PFSK-1 (cell line): Measurements from ENCODE around the gene MLST8.

Source experiments
- FOXP2 ChIP-seq: optimal IDR thresholded peaks from 2 replicates; pipeline ENCODE3; 2011; ENCODE audit warnings: borderline replicate concordance, control low read depth, inconsistent platforms; ENCODE audit not compliant: insufficient read depth; ENCODE audit errors: extremely low read length, extremely low read depth
- POLR2AphosphoS5 ChIP-seq: IDR thresholded peaks from 2 replicates; pipeline ENCODE4 v1.6.1; 2012; ENCODE audit warnings: low read depth, mild to moderate bottlenecking, control low read depth, low read length, moderate library complexity
- SIN3A ChIP-seq: IDR thresholded peaks from 2 replicates; pipeline ENCODE4 v1.6.1; 2012; ENCODE audit warnings: mild to moderate bottlenecking, low read length, moderate library complexity, borderline replicate concordance; ENCODE audit not compliant: insufficient read depth
- TAF1 ChIP-seq: IDR thresholded peaks from 2 replicates; pipeline ENCODE4 v1.6.1; 2012; ENCODE audit warnings: low read length, control low read depth, borderline replicate concordance; ENCODE audit not compliant: insufficient read depth
- TF ChIP-seq, protein P1 (sequence below), 2 experiments: IDR thresholded peaks; 2 replicates each; pipeline versions ENCODE4 v1.6.1 to v1.8.0; 2011 to 2012; ENCODE audit warnings: low read depth in 2 of 2, low read length in 2 of 2, control low read depth in 1 of 2, inconsistent platforms in 1 of 2, mild to moderate bottlenecking in 1 of 2, moderate library complexity in 1 of 2; ENCODE audit not compliant: insufficient read depth in 1 of 2

Gene MLST8

DNA sequence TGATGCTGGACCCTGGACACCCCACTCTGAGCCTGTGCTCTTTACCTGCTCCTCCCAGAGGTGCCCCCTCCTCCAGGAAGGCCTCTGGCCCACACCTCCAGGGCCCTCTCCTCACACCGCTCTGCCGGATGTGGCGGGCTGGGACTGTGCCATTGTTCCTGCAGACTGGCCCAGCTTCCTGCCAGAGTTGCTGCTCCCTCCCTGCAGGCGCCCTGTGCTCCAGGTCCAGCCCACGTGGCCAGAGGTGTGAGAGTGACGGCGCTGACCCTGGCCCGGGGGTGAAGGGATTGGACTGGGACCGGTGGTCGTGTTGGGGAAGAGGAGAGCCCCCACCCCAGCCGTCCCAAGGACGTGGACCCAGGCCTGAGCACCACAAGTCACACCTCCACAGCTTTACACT lies 23.8 kb downstream of the MLST8 start:
- no peak for TF ChIP-seq POLR2AphosphoS5
- no peak for TF ChIP-seq TAF1
- TF ChIP-seq, protein P1, sequence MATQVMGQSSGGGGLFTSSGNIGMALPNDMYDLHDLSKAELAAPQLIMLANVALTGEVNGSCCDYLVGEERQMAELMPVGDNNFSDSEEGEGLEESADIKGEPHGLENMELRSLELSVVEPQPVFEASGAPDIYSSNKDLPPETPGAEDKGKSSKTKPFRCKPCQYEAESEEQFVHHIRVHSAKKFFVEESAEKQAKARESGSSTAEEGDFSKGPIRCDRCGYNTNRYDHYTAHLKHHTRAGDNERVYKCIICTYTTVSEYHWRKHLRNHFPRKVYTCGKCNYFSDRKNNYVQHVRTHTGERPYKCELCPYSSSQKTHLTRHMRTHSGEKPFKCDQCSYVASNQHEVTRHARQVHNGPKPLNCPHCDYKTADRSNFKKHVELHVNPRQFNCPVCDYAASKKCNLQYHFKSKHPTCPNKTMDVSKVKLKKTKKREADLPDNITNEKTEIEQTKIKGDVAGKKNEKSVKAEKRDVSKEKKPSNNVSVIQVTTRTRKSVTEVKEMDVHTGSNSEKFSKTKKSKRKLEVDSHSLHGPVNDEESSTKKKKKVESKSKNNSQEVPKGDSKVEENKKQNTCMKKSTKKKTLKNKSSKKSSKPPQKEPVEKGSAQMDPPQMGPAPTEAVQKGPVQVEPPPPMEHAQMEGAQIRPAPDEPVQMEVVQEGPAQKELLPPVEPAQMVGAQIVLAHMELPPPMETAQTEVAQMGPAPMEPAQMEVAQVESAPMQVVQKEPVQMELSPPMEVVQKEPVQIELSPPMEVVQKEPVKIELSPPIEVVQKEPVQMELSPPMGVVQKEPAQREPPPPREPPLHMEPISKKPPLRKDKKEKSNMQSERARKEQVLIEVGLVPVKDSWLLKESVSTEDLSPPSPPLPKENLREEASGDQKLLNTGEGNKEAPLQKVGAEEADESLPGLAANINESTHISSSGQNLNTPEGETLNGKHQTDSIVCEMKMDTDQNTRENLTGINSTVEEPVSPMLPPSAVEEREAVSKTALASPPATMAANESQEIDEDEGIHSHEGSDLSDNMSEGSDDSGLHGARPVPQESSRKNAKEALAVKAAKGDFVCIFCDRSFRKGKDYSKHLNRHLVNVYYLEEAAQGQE (IDR thresholded peaks at IDR 0.05; ENCODE audit: insufficient read depth in 1 of 2, low read depth in 2 of 2, low read length in 2 of 2): no peak
- TF ChIP-seq SIN3A: no peak
- no peak for TF ChIP-seq FOXP2

DNA sequence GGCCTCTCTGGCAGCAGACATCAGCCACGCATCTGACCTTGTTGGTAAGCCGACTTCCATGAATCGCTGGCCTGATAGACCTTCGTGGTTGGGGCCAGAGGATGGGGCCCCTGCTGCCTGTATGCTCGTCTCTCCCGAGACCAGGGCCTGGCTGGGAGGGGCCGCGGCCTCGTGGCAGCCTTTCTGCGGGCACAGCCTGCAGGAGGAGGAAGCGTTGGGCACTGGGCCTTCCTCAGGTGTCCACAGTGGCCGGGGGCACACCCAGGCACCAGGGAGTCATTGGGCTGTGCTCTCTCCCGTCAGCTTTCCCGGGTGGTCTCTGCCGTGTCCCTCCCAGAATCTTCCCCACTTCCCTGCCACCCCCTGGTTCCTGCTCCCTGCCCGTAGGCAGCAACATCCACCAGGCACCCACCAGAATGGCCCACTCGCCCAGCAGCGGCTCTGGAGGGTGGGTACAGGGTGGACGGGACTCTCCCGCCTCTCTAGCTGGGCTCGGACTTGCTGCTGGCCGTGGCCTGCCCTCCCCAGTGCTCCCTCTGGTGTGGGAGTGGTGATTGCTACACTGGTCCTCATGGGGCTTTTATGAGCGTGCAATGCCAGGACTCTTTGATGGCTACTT lies 24.5 kb downstream of the MLST8 start:
- TF ChIP-seq POLR2AphosphoS5 (no peak), TAF1 (no peak), SIN3A (no peak), FOXP2 (no peak)
- TF ChIP-seq, protein P1 (IDR thresholded peaks at IDR 0.05; ENCODE audit: insufficient read depth in 1 of 2, low read depth in 2 of 2, low read length in 2 of 2): no peak

DNA sequence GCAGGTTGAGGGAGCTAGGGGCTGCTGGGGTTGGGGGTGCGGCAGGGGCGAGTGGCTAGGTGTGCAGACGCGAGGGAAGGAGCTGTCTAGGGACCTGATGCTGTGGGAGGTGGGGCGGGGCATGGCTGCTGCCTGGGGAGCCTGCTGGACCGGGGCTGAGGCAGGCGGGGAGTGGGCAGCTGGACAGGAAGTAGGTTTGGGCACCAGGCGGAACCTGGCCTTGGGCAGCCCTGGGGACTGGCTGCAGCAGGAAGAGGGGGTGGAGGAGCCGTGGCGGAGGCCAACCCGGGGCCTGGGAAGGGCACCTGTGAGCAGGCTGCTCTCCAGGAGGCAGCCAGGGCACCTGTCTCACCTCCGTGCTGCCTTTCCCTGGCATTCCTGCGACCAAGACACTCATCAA lies 25.1 kb downstream of the MLST8 start:
- TF ChIP-seq TAF1 (no peak), POLR2AphosphoS5 (no peak), SIN3A (no peak), FOXP2 (no peak)
- TF ChIP-seq, protein P1 (IDR thresholded peaks at IDR 0.05; ENCODE audit: insufficient read depth in 1 of 2, low read depth in 2 of 2, low read length in 2 of 2): no peak

DNA sequence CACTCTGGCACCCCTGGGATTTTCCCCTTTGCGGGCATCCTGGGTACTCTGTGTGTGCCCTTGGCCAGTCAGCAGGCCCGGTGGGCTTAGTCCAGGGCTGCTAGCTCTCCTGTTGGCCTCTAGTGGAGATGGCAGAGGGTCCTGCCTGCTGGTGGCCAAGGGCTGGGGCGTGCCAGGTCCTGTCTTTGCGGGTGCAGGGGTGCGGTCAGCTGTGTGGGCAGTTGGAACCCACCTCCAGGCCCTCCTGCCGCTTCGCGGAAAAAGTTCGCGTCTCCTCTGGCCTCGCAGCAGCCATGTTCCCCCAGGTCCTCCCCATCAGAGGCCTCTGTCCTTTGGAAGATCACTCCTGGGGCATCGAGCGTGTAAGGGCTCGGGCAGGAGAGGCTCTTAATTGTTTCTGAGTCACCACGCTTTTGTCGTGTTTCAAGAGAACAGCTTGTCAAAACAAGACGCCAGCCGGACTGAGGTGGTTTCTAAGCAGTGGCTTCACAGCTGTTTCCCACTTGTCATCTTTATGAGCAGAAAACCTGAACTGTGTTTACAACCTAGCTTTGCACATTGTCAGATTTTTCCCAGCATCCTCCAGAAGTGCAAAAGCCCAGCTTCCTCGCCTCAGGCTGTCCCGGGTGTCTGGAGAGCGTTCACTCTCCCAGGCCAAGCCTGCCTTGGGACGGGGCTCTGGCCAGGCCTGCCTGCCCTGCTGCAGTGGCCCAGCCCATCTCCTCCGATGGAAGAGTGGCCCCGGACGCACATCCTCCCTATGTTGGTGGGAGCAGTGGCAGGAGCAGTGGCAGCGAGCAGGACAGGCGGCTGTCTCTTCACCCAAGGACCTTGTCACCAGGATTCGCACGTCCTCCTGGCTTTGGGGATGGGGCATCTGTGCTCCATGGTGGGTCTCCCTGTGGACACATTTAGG lies 26.0 kb downstream of the MLST8 start:
- no peak for TF ChIP-seq SIN3A
- no peak for TF ChIP-seq POLR2AphosphoS5
- no peak for TF ChIP-seq TAF1
- TF ChIP-seq FOXP2: no peak
- TF ChIP-seq, protein P1 (IDR thresholded peaks at IDR 0.05; ENCODE audit: insufficient read depth in 1 of 2, low read depth in 2 of 2, low read length in 2 of 2): no peak
